ENCODE data around the gene NAP1L5.

DNA sequence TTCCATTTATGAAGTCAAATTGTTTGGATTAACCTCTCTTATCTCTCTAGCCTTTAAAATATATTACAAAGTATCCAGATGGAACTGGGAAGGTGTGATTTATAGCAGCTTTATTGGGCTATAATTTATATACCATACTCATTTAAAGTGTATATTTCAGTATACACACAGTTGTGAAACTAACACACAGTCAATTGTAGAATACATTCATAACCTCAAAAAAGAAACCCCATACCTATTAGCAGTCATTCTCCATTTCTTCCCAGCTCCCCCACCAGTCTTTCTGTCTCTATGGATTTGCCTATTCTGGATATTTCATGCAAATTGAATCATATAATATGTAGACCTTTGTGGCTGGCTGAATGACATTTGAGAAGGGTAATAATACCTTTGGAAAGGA, 7.6 kb upstream of the NAP1L5 start:
- TF ChIP-seq CTCF (IDR thresholded peaks at IDR 0.05; ENCODE audit: low read depth, low read length) = no peak
- no peak for TF ChIP-seq EZH2phosphoT487 (IDR thresholded peaks at IDR 0.05; ENCODE audit: low read depth)

Data from OCI-LY3 (cell line).